HG03066 (cell line): ENCODE measurements around the gene RAP1GAP2.
"Not testable (repeated sequence)": the region's sequence is repeated elsewhere in the genome, so short reads cannot be mapped to it uniquely, and the experiment has no call there.

Experiments
- ATAC-seq: cut with Tn5 transposase; IDR thresholded peaks from one replicate; pipeline ENCODE4 v1.9.1; 2021; ENCODE audit warnings: low read depth; ENCODE audit not compliant: unreplicated experiment

Gene RAP1GAP2

GRCh38 chr17:2814049-2814448 lies 17.8 kb downstream of the RAP1GAP2 start:
- ATAC-seq: no peak

DNA sequence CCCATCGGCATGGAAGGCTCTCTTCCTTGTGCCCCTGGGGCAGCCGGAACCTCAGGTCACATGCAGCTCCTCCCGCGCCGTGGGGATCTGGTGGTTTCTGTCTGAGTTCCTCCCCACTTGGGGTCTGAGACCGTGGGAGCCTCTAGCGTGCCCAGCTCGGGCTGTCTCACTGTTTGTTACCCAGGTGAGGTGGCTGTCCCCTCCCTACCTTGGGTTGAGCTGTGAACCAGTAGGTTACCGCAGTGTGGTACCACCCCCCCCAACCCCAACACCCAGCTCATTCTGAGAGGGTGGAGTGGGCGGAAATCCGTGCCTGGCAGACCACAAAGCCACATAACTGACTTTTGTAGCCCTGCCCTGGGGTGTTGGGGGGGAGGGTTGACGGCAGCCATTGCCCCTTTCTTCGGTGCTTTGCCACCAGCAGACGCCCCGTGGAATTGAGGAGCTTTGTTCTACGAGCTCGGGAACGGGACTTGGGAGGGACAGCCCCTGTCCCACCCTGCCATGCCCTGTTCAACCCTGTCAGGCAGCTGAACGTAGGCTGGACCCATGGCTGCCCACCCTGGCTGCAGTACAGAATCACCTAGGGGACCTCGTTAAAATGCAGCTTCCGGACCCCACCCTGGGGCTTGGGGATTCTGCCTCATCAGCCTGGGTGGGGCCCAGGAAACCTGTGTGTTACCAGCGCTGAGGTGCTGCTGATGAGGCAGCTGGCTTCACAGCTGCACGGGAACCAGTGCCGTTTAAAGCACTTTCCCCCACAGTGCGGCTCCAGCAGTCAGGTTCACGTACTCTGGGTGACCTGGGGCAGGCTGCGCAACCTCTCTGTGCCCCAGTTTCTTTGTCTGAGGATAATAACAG lies 18.5 kb downstream of the RAP1GAP2 start:
- no peak for ATAC-seq

DNA sequence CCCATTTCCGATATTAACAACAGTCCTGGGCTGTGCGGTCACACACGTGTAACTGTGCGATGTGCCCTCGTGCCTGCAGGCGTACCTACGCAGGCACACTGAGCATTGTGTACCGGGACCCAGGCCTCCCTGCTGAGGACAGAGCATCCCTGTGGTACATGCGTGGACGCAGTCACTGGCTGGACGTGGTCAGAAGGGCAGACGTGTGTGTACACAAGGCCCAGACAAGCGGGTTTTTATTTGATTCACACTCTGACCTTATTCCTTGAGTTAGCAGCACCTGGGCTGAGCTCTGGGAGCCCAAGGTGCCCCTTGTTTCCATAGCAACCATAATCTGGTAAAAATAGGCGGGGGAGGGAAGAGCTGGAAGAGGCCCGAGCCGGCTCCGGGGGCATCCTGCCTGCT lies 19.5 kb downstream of the RAP1GAP2 start:
- no peak for ATAC-seq

GRCh38 chr17:2816688-2817087 lies 20.4 kb downstream of the RAP1GAP2 start:
- no peak for ATAC-seq

DNA sequence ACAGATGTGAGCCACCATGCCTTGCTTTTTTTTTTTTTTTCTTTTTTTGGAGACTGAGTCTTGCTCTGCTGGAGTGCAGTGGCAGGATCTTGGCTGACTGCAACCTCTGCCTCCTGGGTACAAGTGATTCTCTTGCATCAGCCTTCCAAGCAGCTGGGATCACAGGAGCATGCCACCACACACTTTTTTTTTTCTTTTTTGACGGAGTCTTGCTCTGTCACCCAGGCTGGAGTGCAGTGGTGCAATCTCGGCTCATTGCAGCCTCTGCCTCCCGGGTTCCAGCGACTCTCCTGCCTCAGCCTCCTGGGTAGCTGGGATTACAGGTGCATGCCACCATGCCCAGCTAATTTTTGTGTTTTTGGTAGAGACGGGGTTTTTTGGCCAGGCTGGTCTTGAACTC lies 23.1 kb downstream of the RAP1GAP2 start:
- not testable (repeated sequence) for ATAC-seq

- no peak for ATAC-seq
These were observed 23.8 kb downstream of the RAP1GAP2 start for GRCh38 chr17:2819921-2820501.

GRCh38 chr17:2821868-2822267 lies 25.6 kb downstream of the RAP1GAP2 start:
- no peak for ATAC-seq

- ATAC-seq: no peak
These were observed 26.1 kb downstream of the RAP1GAP2 start for GRCh38 chr17:2822358-2822757.

GRCh38 chr17:2825253-2825970 lies 29.2 kb downstream of the RAP1GAP2 start:
- no peak for ATAC-seq

- no peak for ATAC-seq
These were observed 32.3 kb downstream of the RAP1GAP2 start for GRCh38 chr17:2828397-2829038.

DNA sequence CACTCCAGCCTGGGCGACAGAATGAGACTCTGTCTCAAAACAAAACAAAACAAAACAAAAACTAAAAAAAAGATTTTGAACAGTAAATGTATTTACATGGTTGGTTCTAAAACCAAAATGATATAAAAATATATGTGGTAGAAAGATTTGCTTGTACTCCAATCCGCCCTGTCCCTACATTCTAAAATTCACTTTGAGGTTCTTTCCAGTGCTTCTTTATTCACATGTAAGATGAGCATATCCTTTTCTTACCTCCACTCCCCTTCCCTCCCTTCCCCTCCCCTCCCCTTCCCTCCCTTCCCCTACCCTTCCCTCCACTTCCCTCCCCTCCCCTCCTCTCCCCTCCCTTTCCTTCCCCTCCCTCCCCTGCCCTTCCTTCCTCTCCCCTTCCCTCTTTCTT lies 34.4 kb downstream of the RAP1GAP2 start:
- no peak for ATAC-seq

- no peak for ATAC-seq
These were observed 39.5 kb downstream of the RAP1GAP2 start for GRCh38 chr17:2835780-2836179.

DNA sequence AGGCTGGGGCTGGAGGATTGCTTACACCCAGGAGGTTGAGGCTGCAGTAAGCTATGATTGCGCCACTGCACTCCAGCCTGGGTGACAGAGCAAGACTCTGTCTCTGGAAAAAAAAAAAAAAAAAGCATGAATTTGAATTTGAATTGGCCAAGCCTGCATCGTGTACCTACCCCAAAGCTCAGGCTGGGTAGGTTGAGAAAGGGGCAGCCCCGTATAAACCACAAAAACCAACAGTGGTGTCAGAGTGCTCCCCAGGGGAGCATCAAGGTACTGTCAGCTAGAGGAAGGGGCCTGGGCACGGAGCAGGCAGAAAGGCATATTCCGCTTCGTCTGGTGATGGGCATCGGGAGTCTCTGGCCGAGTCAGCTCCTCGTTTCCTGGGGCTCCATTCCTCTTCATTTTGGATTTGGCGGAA lies 40.9 kb downstream of the RAP1GAP2 start:
- no peak for ATAC-seq

- no peak for ATAC-seq
These were observed 45.4 kb downstream of the RAP1GAP2 start for GRCh38 chr17:2841606-2842005.

DNA sequence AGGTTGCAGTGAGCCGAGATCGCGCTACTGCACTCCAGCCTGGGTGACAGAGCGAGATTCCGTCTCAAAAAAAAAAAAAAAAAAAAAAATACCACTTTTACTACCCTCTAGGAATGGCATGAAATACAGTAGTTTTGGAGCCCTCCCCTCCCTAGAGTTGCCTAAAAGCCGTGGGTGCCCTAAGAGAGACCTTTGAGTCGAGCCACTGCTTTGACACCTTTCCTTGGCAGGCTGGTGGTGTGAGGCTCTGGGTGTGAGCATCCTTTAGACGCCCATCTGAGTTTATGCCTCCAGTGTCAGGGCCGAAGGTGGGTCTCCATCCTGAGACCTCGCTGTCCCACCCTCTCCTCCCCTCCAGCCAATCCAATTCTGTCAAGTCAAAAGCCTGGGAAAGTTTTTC lies 46.2 kb downstream of the RAP1GAP2 start:
- no peak for ATAC-seq

DNA sequence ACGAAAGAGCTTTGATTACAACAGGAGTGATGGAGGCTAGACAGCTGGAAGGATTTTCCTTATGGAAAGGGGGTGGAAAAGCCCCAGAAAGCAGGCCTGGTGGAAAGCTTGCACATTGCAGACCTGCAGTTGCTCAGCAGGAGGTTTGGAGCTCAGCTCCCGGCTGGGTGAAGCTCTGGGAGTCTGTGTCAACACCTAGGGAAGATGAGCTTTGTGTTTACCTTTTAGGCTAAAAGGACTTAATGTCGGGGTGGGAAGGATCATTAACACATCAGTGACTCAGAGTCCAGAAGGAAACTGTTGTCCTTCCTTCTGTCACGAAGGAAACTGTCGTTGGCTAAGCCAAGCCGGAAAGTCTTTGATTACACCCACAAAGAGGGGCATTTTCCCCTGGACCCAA lies 48.2 kb downstream of the RAP1GAP2 start:
- no peak for ATAC-seq

DNA sequence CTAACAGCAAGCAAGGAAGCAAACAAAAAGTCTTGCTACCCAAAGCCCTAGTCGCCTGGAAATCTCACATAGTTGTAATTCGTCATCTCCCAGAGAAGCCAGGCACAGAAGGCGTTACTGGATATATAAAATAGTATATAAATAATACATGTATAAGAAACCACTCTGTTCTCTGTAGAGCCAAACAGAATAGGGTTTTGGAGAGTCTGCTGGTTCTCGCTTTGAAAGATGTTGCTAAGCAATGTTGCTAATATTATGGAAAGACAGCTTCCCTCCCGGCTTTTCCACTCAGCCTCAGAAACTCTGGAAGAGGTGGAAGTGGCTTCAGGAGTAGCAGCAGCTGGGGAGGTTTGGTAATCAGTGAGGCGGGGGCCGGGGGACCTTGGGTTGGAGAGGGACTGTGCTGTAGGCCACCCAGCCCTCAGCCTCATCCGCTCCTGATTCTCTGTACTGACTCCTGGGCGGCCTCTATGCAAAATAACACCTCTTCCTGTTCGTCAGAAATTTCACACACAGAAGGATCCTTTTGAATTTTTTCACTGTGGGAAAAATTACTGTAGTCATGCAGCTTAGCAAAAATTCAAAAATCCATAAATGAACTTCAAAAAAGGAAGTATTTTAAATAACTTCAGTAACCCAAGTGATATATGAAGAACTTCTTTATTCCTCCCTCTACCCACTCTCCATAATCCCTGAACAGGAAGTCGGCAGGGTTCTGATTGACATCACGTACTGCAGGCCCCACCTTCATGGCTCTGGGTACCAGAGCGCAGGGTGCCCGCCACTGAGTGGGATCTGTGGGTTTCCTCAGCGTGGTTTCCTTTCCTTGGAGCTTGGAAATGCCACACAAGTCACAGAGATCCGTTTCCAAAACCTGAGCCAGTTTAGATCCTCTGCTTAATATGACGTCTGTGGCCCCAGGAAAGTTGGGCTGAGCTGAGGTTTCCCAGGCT lies 51.4 kb downstream of the RAP1GAP2 start:
- no peak for ATAC-seq

DNA sequence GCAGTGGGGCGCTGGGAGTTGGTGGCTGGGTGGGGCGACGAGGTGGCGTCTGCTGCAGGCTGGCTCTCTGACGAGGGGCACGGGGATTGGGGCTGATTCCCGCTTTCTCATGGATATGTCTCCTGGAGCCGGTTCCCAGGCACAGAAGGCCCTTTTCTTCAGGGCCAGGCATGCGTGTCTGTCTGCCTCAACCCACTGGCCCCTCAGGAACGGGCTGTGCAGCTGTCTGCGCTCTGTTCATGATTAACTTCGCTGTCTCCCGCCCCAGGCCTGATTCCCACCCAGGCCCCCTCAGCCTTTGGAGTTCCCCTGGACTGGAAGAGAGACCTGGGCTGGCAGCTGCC lies 53.1 kb downstream of the RAP1GAP2 start:
- no peak for ATAC-seq

DNA sequence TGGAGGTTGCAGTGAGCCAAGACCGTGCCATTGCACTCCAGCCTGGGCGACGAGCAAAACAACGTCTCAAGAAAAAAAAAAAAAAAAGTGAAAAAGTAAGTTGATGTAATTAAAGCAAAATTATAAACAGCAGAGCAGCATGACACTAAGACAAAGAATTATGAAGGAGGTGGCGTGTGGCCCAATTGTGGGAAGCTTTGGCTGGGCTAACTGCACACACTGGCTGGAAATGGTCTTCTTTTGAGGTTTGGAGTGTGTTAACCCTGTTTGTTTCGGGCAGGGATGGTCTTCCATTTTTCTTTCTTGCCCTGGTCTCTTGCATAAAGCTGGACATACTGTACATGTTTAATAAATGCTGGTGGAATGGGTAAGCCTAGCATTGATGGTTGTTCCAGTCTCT lies 54.8 kb downstream of the RAP1GAP2 start:
- ATAC-seq: no peak

- no peak for ATAC-seq
These were observed 55.4 kb downstream of the RAP1GAP2 start for GRCh38 chr17:2851615-2852014.
